Liver (tissue), 3 donors: Measurements from ENCODE around the gene TMPRSS6.

Experiments used
- CTCF ChIP-seq: fragments of 150-350 bp; IDR thresholded peaks from 2 replicates; pipeline ENCODE4 v1.5.1; 2017; ENCODE audit warnings: improper control_type of control experiment, low read depth, low read length; ENCODE audit not compliant: missing input control
- TAF1 ChIP-seq: conservative IDR thresholded peaks from 2 replicates; pipeline ENCODE4 v1.6.1; 2016; ENCODE audit warnings: antibody characterized with exemption, mild to moderate bottlenecking
- TF ChIP-seq, protein P1 (sequence below): IDR thresholded peaks from 2 replicates; pipeline ENCODE4 v1.6.1; 2016; ENCODE audit warnings: antibody characterized with exemption
- donor health status: healthy.
- donor health status: healthy.

DNA sequence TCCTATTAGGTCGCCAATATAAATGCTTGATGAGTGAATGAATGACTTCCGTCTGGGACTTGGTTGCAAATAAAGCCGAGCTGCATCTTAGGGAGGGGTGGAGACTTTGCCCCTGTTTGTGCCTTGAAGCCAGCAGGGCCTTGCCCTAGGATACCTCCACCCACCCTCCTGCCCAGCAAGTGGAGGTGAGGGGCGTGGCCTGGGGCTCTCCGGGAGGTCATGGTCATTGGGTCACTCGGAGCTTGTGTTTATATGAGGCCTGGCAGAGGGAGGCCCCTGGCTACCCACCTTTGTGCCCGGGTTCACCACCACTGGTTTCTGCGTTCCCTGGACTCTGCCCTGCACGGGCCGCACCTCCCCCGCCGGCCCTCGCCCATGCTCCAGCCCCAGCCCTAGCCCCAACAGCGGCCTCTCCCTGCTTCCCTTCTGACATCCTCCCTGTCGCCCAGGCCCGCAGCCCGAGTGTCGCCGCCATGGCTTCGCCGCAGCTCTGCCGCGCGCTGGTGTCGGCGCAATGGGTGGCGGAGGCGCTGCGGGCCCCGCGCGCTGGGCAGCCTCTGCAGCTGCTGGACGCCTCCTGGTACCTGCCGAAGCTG, 85.7 kb downstream of the TMPRSS6 start:
- TF ChIP-seq, protein P1, sequence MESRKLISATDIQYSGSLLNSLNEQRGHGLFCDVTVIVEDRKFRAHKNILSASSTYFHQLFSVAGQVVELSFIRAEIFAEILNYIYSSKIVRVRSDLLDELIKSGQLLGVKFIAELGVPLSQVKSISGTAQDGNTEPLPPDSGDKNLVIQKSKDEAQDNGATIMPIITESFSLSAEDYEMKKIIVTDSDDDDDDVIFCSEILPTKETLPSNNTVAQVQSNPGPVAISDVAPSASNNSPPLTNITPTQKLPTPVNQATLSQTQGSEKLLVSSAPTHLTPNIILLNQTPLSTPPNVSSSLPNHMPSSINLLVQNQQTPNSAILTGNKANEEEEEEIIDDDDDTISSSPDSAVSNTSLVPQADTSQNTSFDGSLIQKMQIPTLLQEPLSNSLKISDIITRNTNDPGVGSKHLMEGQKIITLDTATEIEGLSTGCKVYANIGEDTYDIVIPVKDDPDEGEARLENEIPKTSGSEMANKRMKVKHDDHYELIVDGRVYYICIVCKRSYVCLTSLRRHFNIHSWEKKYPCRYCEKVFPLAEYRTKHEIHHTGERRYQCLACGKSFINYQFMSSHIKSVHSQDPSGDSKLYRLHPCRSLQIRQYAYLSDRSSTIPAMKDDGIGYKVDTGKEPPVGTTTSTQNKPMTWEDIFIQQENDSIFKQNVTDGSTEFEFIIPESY, result no peak
- TF ChIP-seq TAF1 (no peak), CTCF (no peak)
